SK-N-MC (cell line): ENCODE measurements around the gene C1QTNF9.
"Not testable (repeated sequence)": the region's sequence is repeated elsewhere in the genome, so short reads cannot be mapped to it uniquely, and the experiment has no call there.

Experiments used
- DNase-seq: peaks from one replicate; pipeline ENCODE4 v3.0.0-alpha.2; 2011; ENCODE audit warnings: low read depth, low spot score
- H3K27ac ChIP-seq: fragments of 200-600 bp; sonication (generic); 2 replicates; pipeline ENCODE4 v1.5.1; 2016; ENCODE audit warnings: mixed run types
- H3K36me3 ChIP-seq: fragments of 200-600 bp; sonication (generic); 2 replicates; pipeline ENCODE4 v1.6.1; 2017; ENCODE audit warnings: antibody characterized with exemption, low read length, mixed read lengths; ENCODE audit not compliant: insufficient read depth
- H3K4me3 ChIP-seq: fragments of 200-600 bp; sonication (generic); 2 replicates; pipeline ENCODE4 v1.5.1; 2016
- H3K9ac ChIP-seq: fragments of 200-600 bp; sonication (generic); 2 replicates; pipeline ENCODE4 v1.8.0; 2017; ENCODE audit warnings: mixed run types, mixed read lengths; ENCODE audit not compliant: insufficient read length
- H3K9me3 ChIP-seq: fragments of 200-600 bp; sonication (generic); 2 replicates; pipeline ENCODE4 v1.6.1; 2017; ENCODE audit warnings: low read depth, mild to moderate bottlenecking, antibody characterized with exemption, low read length, moderate library complexity, mixed read lengths
- EZH2 ChIP-seq: fragments of 200-600 bp; sonication (generic); IDR thresholded peaks from one replicate; pipeline ENCODE4 v1.6.1; 2017; ENCODE audit warnings: antibody characterized with exemption
- FOXP2 ChIP-seq: optimal IDR thresholded peaks from 2 replicates; pipeline ENCODE3; 2011; ENCODE audit warnings: mild to moderate bottlenecking, moderate library complexity; ENCODE audit not compliant: insufficient read depth; ENCODE audit errors: extremely low read length, control extremely low read depth
- POLR2AphosphoS5 ChIP-seq: IDR thresholded peaks from 2 replicates; pipeline ENCODE4 v1.6.1; 2012; ENCODE audit warnings: mild to moderate bottlenecking, low read depth, low read length, borderline replicate concordance

Gene C1QTNF9

DNA sequence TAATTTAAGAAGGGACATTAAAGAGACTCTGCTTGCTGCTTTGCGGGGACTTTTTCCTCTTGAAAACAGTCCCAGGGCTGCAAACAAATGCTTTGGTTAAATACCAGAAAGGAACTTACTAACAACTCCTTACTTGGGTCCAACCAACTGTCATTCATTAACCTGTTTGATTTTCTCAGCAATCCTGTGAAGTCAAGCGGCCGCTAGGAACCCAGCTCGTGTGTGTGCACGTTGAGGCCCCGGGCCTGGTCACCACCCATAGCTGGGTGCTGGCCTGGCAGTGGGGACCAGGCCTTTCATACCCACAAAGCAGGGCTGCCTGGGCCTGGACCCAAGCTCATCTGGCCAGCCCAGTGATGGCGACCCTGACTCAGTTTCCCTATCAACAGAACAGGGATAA lies 50.7 kb downstream of the C1QTNF9 start:
- TF ChIP-seq POLR2AphosphoS5 (no peak), FOXP2 (no peak)
- H3K27ac ChIP-seq, result no peak overlapping the region
- DNase-seq, result no peak
- H3K9me3 ChIP-seq, result no peaks in the 10 kb centered on the region
- H3K9ac ChIP-seq, result no peak overlapping the region
- no peaks in the 10 kb centered on the region for H3K36me3 ChIP-seq
- no peak overlapping the region for H3K4me3 ChIP-seq

DNA sequence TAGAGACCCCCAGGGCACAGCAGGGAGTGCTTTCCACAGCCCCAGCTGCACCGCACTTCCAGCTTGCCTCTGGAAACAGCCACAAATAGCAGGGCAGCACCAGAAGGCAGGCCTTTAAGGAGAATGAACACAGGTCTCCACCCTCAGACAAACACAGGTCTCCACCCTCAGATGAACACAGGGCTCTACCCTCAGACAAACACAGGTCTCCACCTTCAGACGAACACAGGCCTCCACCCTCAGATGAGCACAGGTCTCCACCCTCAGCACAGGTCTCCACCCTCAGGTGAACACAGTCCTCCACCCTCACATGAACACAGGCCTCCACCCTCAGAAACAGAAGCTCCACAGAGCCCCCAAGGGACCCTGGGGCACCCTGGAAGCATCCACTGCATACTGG lies 51.7 kb downstream of the C1QTNF9 start:
- TF ChIP-seq FOXP2, result no peak
- no peak for TF ChIP-seq POLR2AphosphoS5
- no peak for TF ChIP-seq EZH2
- no peak for DNase-seq
- Histone ChIP-seq H3K36me3 (no peaks in the 10 kb centered on the region), H3K9me3 (no peaks in the 10 kb centered on the region), H3K4me3 (no peak overlapping the region), H3K27ac (no peak overlapping the region), H3K9ac (no peak overlapping the region)

DNA sequence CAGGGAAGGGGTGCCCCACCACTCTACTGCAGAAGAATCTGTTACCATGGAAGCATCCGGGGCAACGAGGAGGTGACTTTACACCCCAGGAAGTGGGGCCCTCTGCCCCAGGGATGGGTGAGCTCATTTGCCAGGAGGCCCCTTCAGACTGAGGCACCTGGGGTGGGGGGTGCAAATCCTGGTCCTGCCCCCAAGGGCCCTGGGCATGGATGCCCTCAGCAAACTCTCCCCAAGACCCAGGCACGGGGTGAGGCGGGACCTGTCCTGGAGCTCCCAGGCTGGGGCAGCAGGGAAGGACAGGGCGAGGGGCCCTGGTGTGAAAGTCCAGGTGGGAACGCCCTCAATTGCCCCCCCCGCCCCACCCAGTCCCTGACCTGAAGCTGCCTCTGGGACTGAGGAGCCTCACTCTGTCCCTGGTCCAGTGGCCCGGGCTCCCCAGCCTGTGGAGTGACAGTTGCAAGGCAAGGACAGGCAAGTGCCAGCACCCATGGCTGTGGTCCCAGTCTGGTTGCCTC lies 52.5 kb downstream of the C1QTNF9 start:
- no peak for DNase-seq
- Histone ChIP-seq H3K4me3 (no peak overlapping the region), H3K27ac (no peak overlapping the region), H3K36me3 (no peaks in the 10 kb centered on the region), H3K9me3 (no peaks in the 10 kb centered on the region), H3K9ac (no peak overlapping the region)
- TF ChIP-seq FOXP2, result no peak
- no peak for TF ChIP-seq POLR2AphosphoS5
- TF ChIP-seq EZH2, result no peak

DNA sequence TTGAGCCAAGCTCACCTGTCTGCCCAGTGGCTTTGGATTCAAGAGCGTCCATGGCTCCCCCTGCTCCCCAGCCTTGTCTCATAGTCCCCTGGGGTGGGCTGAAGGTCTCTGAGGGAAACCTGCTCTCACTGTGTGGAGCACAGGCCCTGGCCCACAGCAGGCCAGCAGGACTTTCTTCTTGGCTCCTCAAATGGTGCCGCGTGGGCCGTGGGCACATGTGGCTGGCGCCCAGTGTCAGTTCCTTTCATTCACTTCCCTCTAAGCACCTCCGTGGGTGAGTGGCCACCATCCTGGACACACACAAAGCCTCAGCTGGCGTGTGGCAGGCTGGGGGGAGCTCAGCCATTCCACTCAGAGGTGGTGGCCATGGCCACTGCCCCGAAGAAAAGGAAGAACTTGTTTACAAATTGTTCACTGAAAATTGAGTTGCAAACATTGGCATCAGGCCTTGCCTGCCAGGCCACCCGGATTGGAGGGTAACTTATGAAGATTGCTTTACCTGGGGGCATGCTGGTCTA lies 53.1 kb downstream of the C1QTNF9 start:
- Histone ChIP-seq H3K9me3 (no peaks in the 10 kb centered on the region), H3K9ac (no peak overlapping the region), H3K27ac (no peak overlapping the region), H3K4me3 (no peak overlapping the region), H3K36me3 (no peaks in the 10 kb centered on the region)
- TF ChIP-seq FOXP2, result no peak
- TF ChIP-seq EZH2, result no peak
- TF ChIP-seq POLR2AphosphoS5, result no peak
- no peak for DNase-seq

DNA sequence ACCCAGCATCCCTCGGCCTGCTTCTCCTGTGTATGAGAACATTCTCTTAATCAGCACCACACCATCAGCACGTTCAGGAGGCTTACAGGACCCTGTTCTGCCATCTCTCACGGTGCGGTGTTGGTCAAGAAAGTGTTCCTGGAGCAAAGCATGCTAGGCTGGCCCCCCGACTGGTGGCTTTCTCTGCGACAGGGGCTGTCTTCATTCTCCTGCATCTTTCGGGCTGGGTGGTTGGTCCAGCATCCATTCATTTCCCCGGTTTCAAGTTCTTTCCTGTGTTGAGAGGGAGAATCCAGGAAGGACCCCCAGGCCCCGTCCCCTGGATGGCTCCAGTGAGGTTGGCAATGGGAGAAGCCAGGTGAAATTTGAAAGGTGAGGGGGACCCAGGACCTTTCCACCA lies 55.8 kb downstream of the C1QTNF9 start:
- no peak overlapping the region for H3K4me3 ChIP-seq
- H3K9me3 ChIP-seq, result no peaks in the 10 kb centered on the region
- no peak overlapping the region for H3K27ac ChIP-seq
- TF ChIP-seq FOXP2 (no peak), EZH2 (no peak), POLR2AphosphoS5 (no peak)
- no peak for DNase-seq
- no peaks in the 10 kb centered on the region for H3K36me3 ChIP-seq
- H3K9ac ChIP-seq, result no peak overlapping the region

DNA sequence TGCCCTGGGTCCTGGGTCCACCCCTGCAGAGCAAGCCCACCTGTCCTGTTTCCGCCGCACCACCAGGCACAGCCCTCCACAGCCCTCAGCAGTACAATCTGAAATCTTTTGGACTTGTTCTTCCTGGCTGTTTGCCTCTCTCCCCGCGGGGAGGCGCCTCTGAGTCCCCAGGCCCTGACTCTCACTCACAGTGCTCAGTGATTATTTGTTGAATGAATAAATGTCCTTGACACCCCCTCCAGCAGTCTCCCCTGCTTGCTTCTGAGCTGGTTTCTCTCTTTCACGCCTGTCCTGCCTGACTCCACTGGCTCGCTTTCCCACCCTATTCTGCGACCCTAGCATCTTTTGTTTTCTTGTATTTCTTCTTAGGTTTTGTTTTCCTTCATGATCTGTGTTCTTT lies 56.9 kb downstream of the C1QTNF9 start:
- H3K9ac ChIP-seq, H3K9me3 ChIP-seq, H3K4me3 ChIP-seq, H3K36me3 ChIP-seq, DNase-seq, H3K27ac ChIP-seq: not testable (repeated sequence)

DNA sequence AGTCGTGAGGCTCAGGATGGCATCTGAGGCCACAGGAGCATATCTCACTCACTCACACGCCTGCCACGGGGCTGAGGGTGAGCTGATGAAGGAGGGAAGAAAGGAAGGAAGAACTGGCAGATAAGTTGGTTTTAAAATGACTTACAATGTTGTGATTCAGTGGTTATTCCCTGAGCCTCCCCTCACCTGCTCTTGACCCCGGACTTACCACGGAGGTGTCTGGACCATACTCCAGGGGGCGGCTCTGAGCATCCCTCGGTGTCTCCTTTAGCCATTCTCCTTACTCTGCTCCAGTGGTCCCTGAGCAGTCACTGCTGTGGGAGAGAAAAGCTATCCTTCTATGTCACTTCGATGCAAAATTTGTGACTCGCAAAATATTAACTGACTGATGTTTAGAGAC lies 61.9 kb downstream of the C1QTNF9 start:
- DNase-seq, H3K9me3 ChIP-seq, H3K27ac ChIP-seq, H3K36me3 ChIP-seq, H3K9ac ChIP-seq, H3K4me3 ChIP-seq: not testable (repeated sequence)
